DMS153 treated with DMSO at 0.1 percent for 48 hours (cell line): ENCODE measurements around the gene RASIP1.
"Not testable (repeated sequence)": the region's sequence is repeated elsewhere in the genome, so short reads cannot be mapped to it uniquely, and the experiment has no call there.

ENCODE experiments used
- DNase-seq: peaks from one replicate; lab custom pipeline; 2025; ENCODE audit not compliant: unreplicated experiment; lab: John Stamatoyannopoulos, UW

RASIP1 gene, protein sequence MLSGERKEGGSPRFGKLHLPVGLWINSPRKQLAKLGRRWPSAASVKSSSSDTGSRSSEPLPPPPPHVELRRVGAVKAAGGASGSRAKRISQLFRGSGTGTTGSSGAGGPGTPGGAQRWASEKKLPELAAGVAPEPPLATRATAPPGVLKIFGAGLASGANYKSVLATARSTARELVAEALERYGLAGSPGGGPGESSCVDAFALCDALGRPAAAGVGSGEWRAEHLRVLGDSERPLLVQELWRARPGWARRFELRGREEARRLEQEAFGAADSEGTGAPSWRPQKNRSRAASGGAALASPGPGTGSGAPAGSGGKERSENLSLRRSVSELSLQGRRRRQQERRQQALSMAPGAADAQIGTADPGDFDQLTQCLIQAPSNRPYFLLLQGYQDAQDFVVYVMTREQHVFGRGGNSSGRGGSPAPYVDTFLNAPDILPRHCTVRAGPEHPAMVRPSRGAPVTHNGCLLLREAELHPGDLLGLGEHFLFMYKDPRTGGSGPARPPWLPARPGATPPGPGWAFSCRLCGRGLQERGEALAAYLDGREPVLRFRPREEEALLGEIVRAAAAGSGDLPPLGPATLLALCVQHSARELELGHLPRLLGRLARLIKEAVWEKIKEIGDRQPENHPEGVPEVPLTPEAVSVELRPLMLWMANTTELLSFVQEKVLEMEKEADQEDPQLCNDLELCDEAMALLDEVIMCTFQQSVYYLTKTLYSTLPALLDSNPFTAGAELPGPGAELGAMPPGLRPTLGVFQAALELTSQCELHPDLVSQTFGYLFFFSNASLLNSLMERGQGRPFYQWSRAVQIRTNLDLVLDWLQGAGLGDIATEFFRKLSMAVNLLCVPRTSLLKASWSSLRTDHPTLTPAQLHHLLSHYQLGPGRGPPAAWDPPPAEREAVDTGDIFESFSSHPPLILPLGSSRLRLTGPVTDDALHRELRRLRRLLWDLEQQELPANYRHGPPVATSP

DNA sequence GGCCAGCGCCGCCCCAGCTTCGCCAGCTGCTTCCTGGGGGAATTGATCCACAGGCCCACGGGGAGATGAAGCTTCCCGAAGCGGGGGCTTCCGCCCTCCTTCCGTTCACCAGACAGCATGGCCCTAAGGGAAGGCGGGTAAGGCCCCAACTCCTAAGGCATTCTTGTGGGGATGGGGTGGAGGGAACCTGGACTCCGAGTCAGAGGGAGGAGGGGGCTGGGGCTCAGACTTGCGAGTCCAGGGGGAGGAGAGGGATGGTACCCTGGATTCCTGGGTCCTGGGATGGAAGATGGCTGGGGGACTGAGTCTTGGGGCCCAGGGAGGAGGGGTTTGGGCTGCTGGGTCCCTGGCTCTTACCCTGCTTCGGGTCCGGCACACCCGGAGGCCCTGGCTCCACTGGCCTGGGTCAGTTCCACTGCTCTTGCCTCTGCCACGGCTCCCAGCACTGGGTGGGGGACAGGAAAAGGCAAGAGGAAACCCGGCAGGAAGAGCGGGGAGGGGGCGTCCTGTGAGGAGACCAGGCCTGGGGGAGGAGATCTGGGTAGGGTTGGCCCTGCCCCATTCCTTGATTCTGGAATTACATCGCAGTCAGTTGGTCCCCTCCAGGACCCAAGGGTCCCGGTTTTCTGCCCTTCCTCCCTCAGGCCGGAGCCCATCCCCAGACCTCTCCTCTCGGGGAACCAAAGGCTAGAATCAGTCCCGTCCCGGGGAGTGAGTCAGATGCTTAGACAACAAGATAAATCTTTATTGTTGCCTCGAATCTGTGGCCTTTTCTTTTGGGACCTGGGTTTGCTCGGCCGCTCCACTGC lies at the start of gene RASIP1:
TSS of gene RASIP1 (minus strand) at position 447 of the 809 bp plus-strand sequence. CDS start at position 119, 328 bp downstream.
- no peak for DNase-seq

DNA sequence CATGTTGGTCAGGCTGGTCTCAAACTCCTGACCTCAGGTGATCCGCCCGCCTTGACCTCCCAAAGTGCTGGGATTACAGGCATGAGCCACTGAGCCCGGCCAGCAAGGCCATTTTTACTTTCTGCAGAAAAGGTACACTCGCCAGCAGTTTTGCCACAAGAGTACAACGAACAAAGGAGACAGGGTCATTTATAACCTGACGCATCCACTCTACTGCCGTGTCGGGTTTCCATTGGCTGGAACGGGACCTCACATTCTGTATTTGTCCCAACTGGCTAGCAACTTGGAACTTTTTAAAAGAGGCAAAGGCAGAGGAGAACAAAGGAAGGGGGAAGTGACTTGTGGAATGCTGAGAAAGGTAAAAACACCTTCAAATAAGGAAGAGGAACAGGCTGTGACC lies 46.9 kb upstream of the RASIP1 start:
- not testable (repeated sequence) for DNase-seq

DNA sequence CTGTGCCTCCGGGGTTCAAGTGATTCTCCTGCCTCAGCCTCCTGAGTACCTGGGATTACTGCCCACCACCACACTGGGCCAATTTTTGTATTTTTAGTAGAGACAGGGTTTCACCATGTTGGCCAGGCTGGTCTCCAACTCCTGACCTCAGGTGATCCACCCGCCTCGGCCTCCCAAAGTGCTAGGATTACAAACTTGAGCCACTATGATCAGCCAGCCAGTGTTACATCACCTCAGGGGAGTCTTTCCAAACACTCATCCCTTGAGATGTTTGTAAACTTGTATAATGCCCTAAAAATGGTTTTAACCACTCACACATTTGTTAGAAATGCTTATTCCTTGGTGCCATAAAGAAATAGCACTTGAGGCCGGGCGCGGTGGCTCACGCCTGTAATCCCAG lies 46.0 kb upstream of the RASIP1 start:
- DNase-seq = not testable (repeated sequence)

DNA sequence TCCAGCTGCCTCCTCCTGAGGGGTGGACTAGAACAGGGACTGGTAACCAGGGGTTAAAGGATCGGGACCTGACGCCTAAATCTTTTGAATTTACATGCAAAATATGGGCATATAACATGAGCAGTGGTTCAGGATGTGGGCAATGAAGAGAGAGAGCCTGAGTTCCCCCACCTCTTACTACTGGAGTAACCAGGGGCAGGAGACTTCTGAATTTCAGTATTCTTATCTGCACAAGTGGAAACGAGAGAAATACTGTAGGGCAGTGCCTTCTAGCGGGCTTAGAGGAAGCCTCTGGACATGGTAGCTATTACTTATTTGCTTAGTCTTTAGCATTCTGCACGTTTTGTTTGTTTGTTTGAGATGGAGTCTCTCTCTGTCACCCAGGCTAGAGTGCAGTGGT lies 44.1 kb upstream of the RASIP1 start:
- DNase-seq = peak; percentile 20

DNA sequence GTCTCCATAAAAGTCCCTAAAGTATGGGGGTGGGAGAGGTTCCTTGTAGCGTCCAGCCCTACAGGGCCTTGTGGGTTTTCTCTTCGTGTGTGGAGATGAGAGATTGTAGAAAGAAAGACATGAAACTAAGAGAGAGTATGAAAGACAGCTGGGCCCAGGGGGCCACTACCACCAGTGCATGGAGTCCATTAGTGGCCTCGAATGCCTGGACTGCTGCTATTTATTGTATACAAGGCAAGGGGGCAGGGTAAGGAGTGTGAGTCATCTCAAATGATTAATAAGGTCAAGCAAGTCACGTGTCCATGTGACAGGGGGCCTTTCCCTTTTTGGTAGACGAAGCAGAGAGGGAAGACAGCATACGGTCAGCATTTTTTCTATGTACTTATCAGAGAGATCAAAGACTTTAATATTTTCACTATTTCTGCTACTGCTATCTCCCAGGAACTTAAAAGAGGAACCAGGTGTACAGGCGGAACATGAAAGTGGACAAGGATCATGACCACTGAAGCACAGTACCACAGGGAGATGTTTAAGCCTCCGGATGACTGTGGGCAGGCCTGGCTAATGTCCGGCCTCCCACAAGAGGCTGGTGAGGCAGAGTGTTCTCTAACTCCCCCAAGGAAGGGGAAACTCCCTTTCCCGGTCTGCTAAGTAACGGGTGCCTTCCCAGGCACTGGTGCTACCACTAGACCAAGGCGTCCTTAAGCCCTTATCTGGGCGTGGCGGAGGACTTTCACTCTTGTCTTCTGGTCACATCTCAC lies 40.4 kb upstream of the RASIP1 start:
- no peak for DNase-seq

DNA sequence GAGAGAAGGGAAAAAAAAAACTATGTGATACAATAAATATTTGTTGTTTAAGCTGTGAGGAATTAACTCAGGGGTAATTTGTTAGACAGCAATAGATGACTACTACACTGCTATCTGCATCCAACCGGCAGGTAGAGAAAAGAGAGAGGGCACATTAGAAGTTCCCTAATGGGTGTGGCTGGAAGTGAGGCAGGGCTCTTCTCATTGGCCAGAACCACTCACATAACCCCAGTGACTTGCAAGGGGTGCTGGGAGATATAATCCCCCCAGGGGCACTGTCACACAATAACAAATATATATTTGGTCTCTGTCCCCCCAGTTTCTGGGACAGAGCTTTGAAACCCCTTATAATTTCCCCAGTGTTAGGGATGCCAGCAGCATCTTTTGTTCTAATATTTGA lies 39.2 kb upstream of the RASIP1 start:
- no peak for DNase-seq

DNA sequence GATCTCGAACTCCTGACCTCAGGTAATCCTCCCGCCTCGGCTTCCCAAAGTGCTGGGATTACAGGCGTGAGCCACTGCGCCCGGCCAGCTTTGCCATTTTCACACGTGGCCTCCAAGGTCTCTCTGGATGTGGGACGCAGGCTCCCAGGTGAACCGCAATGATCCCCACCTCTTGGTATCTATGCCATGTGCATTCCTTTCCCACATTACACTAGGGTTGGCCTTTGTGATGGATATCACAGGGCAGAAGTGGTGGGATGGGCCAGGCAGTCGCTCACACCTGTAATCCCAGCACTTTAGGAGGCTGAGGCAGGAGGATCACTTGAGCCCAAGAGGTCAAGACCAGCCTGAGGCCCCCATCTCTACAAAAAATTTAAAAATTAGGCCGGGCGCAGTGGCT lies 37.3 kb upstream of the RASIP1 start:
- DNase-seq = no peak

DNA sequence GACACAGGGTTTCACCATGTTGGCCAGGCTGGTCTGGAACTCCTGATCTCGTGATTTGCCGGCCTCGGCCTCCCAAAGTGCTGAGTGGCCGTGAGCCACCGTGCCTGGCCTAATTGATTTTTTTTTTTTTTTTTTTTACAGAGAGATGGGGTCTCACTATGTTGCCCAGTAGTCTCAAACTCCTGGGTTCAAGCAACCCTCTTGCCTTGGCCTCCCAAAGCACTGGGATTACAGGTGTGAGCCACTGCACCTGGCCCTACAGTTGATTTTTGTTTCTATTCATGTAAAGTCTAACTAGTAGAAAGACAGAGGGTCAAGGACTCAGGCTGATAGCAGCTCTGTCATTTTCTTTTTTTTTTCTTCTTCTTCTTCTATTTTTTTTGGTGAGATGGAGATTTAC lies 36.7 kb upstream of the RASIP1 start:
- DNase-seq = no peak

DNA sequence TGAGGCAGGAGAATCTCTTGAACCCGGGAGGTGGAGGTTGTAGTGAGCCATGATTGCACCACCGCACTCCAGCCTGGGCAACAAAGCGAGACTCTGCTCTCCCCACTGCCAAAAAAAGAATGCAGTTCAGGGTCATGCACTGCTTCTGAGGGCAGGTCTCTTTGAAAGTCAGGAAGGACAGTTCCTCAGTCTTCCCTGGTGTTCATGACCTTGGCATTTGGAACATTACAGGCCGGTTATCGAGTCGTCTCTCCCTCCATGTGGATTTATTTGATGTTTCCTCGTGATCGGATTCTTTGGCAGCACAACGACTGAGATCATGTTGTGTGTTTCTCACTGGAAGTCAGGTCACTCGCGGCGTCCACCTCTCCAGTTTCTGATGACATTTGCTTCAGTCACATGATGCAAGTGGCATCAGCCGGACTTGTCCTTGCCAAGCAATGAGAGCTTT lies 32.1 kb upstream of the RASIP1 start:
- no peak for DNase-seq

DNA sequence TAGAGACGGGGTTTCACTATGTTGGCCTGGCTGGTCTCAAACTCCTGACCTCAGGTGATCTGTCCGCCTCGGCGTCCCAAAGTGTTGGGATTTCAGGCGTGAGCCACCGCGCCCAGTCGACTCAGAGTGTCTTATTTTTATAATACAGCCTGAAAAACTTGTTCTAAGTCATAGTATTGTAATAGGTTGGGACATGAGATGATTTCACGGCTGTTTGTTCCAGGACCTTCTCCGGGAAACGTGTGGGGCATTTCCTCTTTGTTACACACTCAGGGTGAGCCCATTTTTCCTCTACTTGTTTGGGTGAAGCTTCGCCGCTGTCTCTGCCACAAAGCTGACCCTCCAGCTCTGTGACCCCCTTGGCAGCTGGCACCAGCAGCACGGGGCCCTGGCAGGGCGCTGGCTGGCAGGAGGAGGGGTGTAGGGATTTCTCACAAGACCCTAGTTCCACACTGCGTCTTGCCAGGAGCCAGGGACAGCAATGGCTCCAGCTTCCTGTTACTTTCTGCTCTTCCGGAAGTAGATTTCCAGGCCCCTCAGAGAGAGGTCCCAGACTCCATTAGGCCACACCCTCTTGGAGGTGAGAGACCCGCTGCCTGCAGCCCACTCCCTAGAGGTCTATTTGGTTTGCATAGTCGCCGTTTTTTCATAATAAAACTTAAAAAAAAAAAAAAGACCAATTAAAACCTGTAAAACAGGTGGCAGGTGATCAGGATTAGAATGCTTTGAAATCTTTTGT lies 30.5 kb upstream of the RASIP1 start:
- no peak for DNase-seq

DNA sequence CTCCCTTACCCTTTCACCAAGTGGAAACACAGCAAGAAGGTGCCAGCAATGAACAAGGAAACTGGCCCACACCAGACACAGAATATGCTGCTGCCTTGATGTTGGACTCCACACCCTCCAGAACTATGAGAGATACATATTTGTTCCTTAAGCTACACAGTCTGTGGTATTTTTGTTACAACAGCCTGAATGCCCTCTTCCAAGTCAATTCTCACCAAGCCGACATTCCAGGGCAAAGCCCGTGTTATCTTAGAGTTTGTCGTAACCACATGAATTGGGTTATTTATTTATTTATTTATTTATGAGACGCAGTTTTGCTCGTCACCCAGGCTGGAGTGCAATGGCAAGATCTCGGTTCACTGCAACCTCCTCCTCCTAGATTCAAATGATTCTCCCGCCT lies 29.9 kb upstream of the RASIP1 start:
- DNase-seq = no peak

DNA sequence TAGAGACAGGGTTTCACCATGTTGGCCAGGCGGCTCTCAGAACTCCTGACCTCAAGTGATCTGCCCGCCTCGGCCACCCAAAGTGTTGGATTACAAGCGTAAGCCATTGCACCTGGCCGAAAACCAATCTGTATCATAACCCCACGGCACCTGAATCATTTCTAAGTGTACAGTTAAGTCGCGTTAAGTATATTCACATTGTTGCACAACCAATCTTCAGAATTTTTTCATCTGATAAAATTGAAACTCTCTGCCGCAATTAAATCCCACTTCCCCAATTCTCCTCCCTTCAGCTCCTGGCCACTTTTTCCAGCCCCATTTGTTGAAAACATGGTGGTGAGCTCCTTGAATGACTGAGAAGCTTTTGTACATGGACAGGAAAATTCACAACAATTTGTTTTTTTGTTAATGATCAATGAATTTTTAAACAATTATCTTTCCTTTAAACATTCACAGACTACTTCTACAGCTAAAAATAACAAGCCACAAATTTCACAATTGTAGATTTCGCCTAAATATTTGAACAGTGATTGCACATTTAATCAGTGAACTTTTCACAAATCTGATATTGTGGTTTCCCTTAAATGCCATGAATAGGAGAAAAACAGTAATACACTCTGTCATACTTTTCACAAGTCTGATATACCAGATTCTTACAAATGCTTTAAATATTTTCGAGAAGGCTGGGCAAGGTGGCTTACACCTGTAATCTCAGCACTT lies 28.7 kb upstream of the RASIP1 start:
- no peak for DNase-seq

DNA sequence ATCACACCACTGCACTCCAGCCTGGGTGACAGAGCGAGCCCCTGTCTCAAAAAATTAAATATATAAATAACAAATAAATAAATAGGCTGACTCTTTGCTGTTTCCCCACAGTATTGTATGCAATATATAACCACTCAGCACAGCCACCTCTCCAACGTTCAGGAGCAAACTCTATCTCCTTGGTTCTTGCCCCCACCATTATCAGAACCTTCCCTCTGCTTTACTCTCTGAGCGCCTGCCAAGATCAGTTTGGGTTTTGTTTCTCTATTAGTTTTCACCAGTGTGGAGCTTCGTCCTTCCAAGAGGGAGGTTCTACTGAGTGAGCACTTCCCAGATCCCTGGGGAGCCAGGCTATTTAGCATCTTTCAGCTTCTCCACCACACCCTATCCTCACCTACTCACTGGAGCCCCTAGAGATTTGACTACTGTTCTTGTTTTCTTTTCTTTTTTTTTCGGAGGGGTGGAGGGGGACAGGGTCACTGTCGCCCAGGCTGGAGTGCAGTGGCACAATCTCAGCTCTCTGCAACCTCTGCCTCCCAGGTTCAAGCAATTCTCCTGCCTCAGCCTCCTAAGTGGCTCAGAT lies 27.9 kb upstream of the RASIP1 start:
- not testable (repeated sequence) for DNase-seq

DNA sequence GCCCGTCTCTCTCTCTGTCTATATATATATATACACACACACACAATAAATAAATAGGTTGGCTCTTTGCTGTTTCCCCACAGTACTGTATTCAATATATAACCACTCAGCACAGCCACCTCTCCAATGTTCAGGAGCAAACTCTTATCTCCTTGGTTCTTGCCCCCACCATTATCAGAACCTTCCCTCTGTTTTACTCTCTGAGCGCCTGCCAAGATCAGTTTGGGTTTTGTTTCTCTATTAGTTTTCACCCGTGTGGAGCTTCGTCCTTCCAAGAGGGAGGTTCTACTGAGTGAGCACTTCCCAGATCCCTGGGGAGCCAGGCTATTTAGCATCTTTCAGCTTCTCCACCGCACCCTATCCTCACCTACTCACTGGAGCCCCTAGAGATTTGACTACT lies 25.4 kb upstream of the RASIP1 start:
- not testable (repeated sequence) for DNase-seq

DNA sequence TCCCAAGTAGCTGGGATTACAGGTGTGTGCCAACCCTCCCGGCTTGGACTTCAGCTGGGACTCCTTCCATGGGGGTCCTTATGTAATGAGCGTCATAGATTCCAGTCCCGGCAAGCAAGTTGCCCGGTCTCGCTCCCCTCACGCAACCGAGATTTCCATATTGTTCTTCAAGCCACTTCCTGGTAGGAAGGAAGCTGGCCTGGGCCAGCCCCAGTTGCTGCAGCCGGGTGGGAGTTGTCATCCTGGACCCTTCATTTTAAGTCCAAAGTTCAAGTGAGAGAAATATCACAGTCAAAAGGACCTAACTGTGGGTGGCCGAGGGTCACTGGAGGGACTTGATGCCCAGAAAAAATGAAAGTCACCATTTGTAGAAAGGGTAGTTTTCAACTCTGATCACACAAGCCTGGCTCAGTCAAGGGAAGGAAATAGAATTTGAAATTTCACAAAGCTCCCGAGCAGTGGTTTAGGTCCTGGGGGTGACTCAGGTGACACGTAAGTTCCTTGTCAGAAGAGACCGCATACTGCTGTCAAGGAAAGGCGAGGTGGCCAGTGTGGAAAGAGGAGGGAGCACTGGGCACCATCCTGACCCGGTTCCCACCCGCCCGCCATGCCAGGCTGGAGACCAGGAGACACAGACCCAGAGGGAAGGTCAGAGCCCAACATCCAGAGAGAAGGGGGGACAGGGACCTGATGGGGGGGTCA lies 20.2 kb upstream of the RASIP1 start:
- no peak for DNase-seq

DNA sequence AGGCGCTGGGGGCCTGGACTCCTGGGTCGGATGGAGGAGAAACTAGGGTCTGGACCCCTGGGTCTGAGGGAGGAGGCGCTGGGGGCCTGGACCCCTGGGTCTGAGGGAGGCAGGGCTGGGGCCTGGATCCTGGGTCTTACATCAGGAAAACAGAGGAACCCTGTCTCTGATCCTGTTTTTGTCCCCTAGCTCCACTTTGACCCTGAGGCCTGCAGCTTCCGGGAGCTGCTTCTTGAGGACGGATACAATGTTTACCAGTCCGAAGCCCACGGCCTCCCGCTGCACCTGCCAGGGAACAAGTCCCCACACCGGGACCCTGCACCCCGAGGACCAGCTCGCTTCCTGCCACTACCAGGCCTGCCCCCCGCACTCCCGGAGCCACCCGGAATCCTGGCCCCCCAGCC lies 17.3 kb upstream of the RASIP1 start:
- DNase-seq = no peak

DNA sequence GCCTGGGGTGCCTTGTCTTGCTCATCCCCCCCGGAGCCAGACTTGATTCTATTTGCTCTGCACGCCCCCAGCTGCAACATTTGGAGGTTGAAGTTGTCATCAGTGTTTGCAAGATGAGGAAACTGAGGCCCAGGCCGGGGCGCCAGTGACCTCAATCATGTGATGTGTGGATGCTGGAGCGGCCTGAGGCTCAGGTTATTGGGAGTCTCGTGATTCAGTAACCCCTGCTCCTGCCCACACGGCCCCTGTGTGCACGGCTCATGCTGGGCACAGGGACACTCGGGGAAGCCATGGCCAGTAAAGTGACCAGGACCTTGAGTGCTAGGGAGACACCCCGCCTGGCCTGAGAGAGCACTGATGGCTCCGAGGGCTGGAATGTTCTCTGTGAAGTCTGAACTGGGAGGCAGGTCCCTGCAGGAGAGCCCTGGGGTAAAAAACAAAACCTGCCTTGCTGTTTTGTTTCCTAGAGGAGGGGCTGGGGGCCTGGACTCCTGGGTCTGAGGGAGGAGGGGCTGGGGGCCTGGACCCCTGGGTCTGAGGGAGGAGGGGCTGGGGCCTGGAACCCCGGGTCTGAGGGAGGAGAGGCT lies 16.8 kb upstream of the RASIP1 start:
- DNase-seq = no peak

DNA sequence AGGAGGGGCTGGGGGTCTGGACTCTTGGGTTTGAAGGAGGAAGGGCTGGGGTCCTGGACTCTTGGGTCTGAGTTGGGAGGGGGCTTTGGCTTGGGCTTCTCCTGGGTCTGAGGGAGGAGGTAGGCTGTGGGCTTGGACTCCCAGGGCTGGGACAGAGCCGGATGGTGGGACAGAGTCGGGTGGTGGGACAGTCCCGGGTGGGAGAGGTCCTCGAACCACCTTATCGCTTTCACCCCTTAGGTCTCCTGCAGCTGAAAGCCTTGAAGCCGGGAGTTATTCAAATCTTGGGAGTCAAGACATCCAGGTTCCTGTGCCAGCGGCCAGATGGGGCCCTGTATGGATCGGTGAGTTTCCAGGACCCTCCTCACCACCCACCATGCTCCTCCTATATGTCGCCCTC lies 16.3 kb upstream of the RASIP1 start:
- no peak for DNase-seq
